ENCODE data around the gene FBXO31. TPM values are rescaled to one million over a fixed set of nuclear protein-coding genes. Genes with fewer than 3 reads are reported as not detected.

Gene FBXO31
- total RNA-seq, 1 donor from 2014 or later, result 93.3 TPM

GRCh38 chr16:87322833-87323726 lies 60.5 kb downstream of the FBXO31 start:
- intact Hi-C loops (cut with DNase I), result no loop called here
- Histone ChIP-seq H3K36me3 (peaks cover 0 to 3% of the 10 kb centered on the region in 2 donors), H3K27ac (no peak overlapping the region), H3K27me3 (no peaks in the 10 kb centered on the region), H3K9me3 (no peaks in the 10 kb centered on the region), H3K4me3 (no peak overlapping the region), H3K4me1 (peaks cover 24% of the 10 kb centered on the region)
- TF ChIP-seq POLR2AphosphoS5 (IDR thresholded peaks at IDR 0.05; ENCODE audit: insufficient read depth in 1 of 2, low read depth in 1 of 2), result no peak
- no peak for TF ChIP-seq CTCF (IDR thresholded peaks at IDR 0.05)
- no peak for TF ChIP-seq POLR2A (IDR thresholded peaks at IDR 0.05)
- DNase-seq (ENCODE audit: extremely low spot score in 2 of 2), result no peak

- DNase-seq (ENCODE audit: extremely low spot score in 2 of 2), result no peak
Observed at GRCh38 chr16:87322360-87322759, 61.2 kb downstream of the FBXO31 start.

GRCh38 chr16:87321336-87322107 lies 62.1 kb downstream of the FBXO31 start:
- intact Hi-C loops (cut with DNase I), result no loop called here
- no peaks in the 10 kb centered on the region for H3K9me3 ChIP-seq
- H3K36me3 ChIP-seq, result no peaks in the 10 kb centered on the region
- DNase-seq (ENCODE audit: extremely low spot score in 2 of 2), result no peak
- no peak overlapping the region for H3K4me3 ChIP-seq
- H3K27me3 ChIP-seq, result no peaks in the 10 kb centered on the region
- no peak overlapping the region for H3K27ac ChIP-seq
- TF ChIP-seq POLR2A (IDR thresholded peaks at IDR 0.05), result no peak
- no peak for TF ChIP-seq CTCF (IDR thresholded peaks at IDR 0.05)
- TF ChIP-seq POLR2AphosphoS5 (IDR thresholded peaks at IDR 0.05; ENCODE audit: insufficient read depth in 1 of 2, low read depth in 1 of 2), result no peak
- peaks cover 27% of the 10 kb centered on the region for H3K4me1 ChIP-seq

More at GRCh38 chr16:87322360-87322759, 61.2 kb downstream of the FBXO31 start:
- intact Hi-C loops (cut with DNase I), result no loop called here
- no peak overlapping the region for H3K4me3 ChIP-seq
- TF ChIP-seq POLR2AphosphoS5 (IDR thresholded peaks at IDR 0.05; ENCODE audit: insufficient read depth in 1 of 2, low read depth in 1 of 2), result no peak
- TF ChIP-seq CTCF (IDR thresholded peaks at IDR 0.05), result no peak
- no peak for TF ChIP-seq POLR2A (IDR thresholded peaks at IDR 0.05)
- no peaks in the 10 kb centered on the region for H3K36me3 ChIP-seq
- no peaks in the 10 kb centered on the region for H3K9me3 ChIP-seq
- peaks cover 27% of the 10 kb centered on the region for H3K4me1 ChIP-seq
- H3K27ac ChIP-seq, result no peak overlapping the region
- H3K27me3 ChIP-seq, result no peaks in the 10 kb centered on the region

GRCh38 chr16:87320510-87321227 lies 62.9 kb downstream of the FBXO31 start:
- Histone ChIP-seq H3K4me3 (no peak overlapping the region), H3K27me3 (no peaks in the 10 kb centered on the region), H3K36me3 (no peaks in the 10 kb centered on the region), H3K4me1 (peaks cover 19% of the 10 kb centered on the region), H3K9me3 (no peaks in the 10 kb centered on the region), H3K27ac (no peak overlapping the region)
- no peak for DNase-seq (ENCODE audit: extremely low spot score in 2 of 2)
- TF ChIP-seq POLR2A (IDR thresholded peaks at IDR 0.05) (no peak), CTCF (IDR thresholded peaks at IDR 0.05) (no peak), POLR2AphosphoS5 (IDR thresholded peaks at IDR 0.05; ENCODE audit: insufficient read depth in 1 of 2, low read depth in 1 of 2) (no peak)
- intact Hi-C loops (cut with DNase I), result no loop called here
